Right forelimb (tissue), 1 donor: ENCODE data around the gene RNF212B.

Experiments
- DNase-seq: peaks from one replicate; pipeline ENCODE4 v3.0.0-alpha.2; 2018

RNF212B gene

DNA sequence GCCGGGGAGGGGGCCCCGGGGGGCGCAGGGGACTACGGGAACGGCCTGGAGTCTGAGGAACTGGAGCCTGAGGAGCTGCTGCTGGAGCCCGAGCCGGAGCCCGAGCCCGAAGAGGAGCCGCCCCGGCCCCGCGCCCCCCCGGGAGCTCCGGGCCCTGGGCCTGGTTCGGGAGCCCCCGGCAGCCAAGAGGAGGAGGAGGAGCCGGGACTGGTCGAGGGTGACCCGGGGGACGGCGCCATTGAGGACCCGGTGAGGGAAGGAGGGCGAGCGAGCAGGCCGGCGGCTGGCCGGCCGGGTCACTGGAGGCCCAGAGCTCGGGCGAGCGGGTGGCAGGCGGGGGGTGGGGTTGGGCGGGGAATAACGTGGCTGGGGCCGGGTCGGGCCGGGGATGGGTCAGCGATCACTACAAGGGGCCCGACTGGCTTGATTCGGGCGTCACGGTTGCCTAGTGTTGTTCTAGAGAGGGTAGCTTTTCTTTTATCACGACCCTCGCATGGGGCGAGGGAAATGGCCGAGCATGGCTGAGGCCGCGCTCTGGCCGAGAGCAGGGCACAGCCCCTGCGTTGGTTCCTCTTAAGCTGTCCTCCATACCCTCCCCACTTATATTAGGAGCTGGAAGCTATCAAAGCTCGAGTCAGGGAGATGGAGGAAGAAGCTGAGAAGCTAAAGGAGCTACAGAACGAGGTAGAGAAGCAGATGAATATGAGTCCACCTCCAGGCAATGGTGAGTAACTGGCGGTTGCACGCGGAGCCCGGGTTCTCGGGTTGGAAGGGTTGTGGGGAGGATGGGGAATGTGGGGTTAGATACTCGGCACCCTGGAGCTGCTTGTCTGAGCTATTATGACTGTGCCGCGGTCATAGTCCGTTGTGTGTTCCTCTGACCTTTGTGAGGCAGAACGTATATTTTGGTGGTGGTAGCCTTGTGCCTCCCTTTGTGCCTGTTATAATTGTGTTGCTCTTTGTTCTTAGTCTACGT is 84.1 kb downstream of the RNF212B start:
- peak; percentile 77 for DNase-seq
